HepG2 (cell line): ENCODE measurements around the gene COQ8A. TPM values are rescaled to one million over a fixed set of nuclear protein-coding genes. Genes with fewer than 3 reads are reported as not detected.

Experiments used
- ARID5B ChIP-seq: IDR thresholded peaks from 2 replicates; pipeline ENCODE4 v1.4.0; 2020; ENCODE audit warnings: mild to moderate bottlenecking, missing genetic modification reagents
- ASH2L ChIP-seq: fragments of 300-600, 200-600 bp; sonication (generic); IDR thresholded peaks from 2 replicates; pipeline ENCODE4 v1.7.0; 2017; ENCODE audit warnings: low read depth, mild to moderate bottlenecking, moderate library complexity, mixed read lengths, low read length; ENCODE audit not compliant: insufficient read length
- ESRRA ChIP-seq: sonication (generic); formaldehyde crosslinking; IDR thresholded peaks from 2 replicates; pipeline ENCODE4 v1.5.1; 2020; ENCODE audit warnings: mild to moderate bottlenecking, low read depth, missing genetic modification reagents
- KDM4B ChIP-seq: sonication (generic); formaldehyde crosslinking; IDR thresholded peaks from 2 replicates; pipeline ENCODE4 v1.4.0; 2020; ENCODE audit warnings: missing genetic modification reagents
- MAFF ChIP-seq: IDR thresholded peaks from 2 replicates; pipeline ENCODE4 v1.6.1; 2011; ENCODE audit warnings: low read depth, low read length, improper control_type of control experiment
- POGZ ChIP-seq: sonication (generic); formaldehyde crosslinking; IDR thresholded peaks from 2 replicates; pipeline ENCODE4 v1.4.0; 2020; ENCODE audit warnings: mild to moderate bottlenecking, missing genetic modification reagents
- POLR2AphosphoS5 ChIP-seq: IDR thresholded peaks from 2 replicates; pipeline ENCODE4 v1.6.1; 2012; ENCODE audit warnings: low read depth, low read length
- SOX6 ChIP-seq, 2 experiments: fragments of 450-650 bp in 1 of 2; sonication (generic) in 1 of 2; formaldehyde crosslinking in 1 of 2; IDR thresholded peaks; 2 replicates each; pipeline versions ENCODE4 v1.4.0 to v1.6.1; 2017 to 2020; ENCODE audit warnings: antibody characterized with exemption in 1 of 2, mild to moderate bottlenecking in 1 of 2, missing genetic modification reagents in 1 of 2
- SP140L ChIP-seq: sonication (generic); formaldehyde crosslinking; IDR thresholded peaks from 2 replicates; pipeline ENCODE4 v1.4.0; 2020; ENCODE audit warnings: missing genetic modification reagents, borderline replicate concordance
- STAG1 ChIP-seq: sonication (generic); formaldehyde crosslinking; IDR thresholded peaks from 2 replicates; pipeline ENCODE4 v1.4.0; 2020; ENCODE audit warnings: missing genetic modification reagents
- THRA ChIP-seq: sonication (generic); formaldehyde crosslinking; IDR thresholded peaks from 2 replicates; pipeline ENCODE4 v1.4.0; 2020; ENCODE audit warnings: missing genetic modification reagents, borderline replicate concordance
- UBTF ChIP-seq: sonication (generic); formaldehyde crosslinking; IDR thresholded peaks from 2 replicates; pipeline ENCODE4 v1.4.0; 2020; ENCODE audit warnings: mild to moderate bottlenecking, missing genetic modification reagents
- ZNF781 ChIP-seq: sonication (generic); formaldehyde crosslinking; IDR thresholded peaks from 2 replicates; pipeline ENCODE4 v1.5.1; 2020; ENCODE audit warnings: borderline replicate concordance, mild to moderate bottlenecking, missing genetic modification reagents; ENCODE audit errors: not compliant biosample characterization
- polyA plus RNA-seq, 8 experiments: library from polyadenylated mRNA; depleted of rRNA in 3 of 8; stranded (reverse) in 7 of 8; unstranded in 1 of 8; fragments of >200 nt; fragmentation: Illumina TruSeq in 4 of 8; extraction: Trizol in 4 of 8; gene quantifications; 2 replicates each; pipeline versions ENCODE4 v1.2.1 to v1.2.3, GENCODE V29; 2011 to 2016; ENCODE audit warnings: low read depth in 4 of 8, missing spikeins in 1 of 8, mixed read lengths in 1 of 8; ENCODE audit not compliant: insufficient read depth in 1 of 8
- total RNA-seq, 5 experiments: library from RNA; depleted of rRNA; stranded (reverse); fragments of >200 nt; fragmentation: Illumina TruSeq; extraction: Trizol; gene quantifications; 2 replicates each; pipeline ENCODE4 v1.2.3, GENCODE V29; 2016; ENCODE audit warnings: low read depth in 1 of 5
- TF ChIP-seq, protein P1 (sequence below): sonication (generic); formaldehyde crosslinking; IDR thresholded peaks from 2 replicates; pipeline ENCODE4 v1.4.0; 2020; ENCODE audit warnings: missing genetic modification reagents

Gene COQ8A
- total and polyA plus RNA-seq, 2 of the 13 experiments (the other 11 are each of a cell fraction or from before 2014, with no cell fraction given), result 60.4 to 88.7 TPM

- TF ChIP-seq UBTF (CRISPR knock-in tag) (0 out of 2 replicates have a peak, but pooled peaks have one; percentile 11), KDM4B (CRISPR knock-in tag) (0 out of 2 replicates have a peak, but pooled peaks have one; percentile 13), ZNF781 (CRISPR knock-in tag) (no peak), SOX6 (IDR thresholded peaks at IDR 0.05) (no peak), SOX6 (CRISPR knock-in tag; IDR thresholded peaks at IDR 0.05) (peak; percentile 18; the same call in 1 of the 2 replicates), POGZ (peak; percentile 13; the same call in 1 of the 2 replicates), ESRRA (no peak), STAG1 (CRISPR knock-in tag) (0 out of 2 replicates have a peak, but pooled peaks have one; percentile 5), MAFF (no peak), SP140L (CRISPR knock-in tag) (0 out of 2 replicates have a peak, but pooled peaks have one; percentile 21), ASH2L (peak; percentile 67), POLR2AphosphoS5 (peak; percentile 33; the same call in 1 of the 2 replicates), THRA (CRISPR knock-in tag) (peak; percentile 20; the same call in 1 of the 2 replicates), ARID5B (CRISPR knock-in tag) (peak; percentile 28; the same call in 1 of the 2 replicates)
- TF ChIP-seq, protein P1, sequence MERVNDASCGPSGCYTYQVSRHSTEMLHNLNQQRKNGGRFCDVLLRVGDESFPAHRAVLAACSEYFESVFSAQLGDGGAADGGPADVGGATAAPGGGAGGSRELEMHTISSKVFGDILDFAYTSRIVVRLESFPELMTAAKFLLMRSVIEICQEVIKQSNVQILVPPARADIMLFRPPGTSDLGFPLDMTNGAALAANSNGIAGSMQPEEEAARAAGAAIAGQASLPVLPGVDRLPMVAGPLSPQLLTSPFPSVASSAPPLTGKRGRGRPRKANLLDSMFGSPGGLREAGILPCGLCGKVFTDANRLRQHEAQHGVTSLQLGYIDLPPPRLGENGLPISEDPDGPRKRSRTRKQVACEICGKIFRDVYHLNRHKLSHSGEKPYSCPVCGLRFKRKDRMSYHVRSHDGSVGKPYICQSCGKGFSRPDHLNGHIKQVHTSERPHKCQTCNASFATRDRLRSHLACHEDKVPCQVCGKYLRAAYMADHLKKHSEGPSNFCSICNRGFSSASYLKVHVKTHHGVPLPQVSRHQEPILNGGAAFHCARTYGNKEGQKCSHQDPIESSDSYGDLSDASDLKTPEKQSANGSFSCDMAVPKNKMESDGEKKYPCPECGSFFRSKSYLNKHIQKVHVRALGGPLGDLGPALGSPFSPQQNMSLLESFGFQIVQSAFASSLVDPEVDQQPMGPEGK (CRISPR knock-in tag), result peak; percentile 54; the same call in 1 of the 2 replicates
These were observed 53.9 kb downstream of the COQ8A start (continued) for GRCh38 chr1:226993814-226994585.
